RWPE1 (cell line): ENCODE data around the gene NT5DC3.

ENCODE experiments used
- CTCF ChIA-PET: fragments of 350-600 bp; sonication (Branson Sonifier 250); formaldehyde crosslinking; extraction: SDS; loops from one replicate; lab custom pipeline; 2021; lab: Yijun Ruan, JAX
- POLR2A ChIA-PET: fragments of 400-600 bp; formaldehyde crosslinking; extraction: SDS; loops from one replicate; lab custom pipeline; 2020; ENCODE audit warnings: antibody characterized with exemption; ENCODE audit not compliant: low non-redundant PET; lab: Yijun Ruan, JAX
- DNase-seq: peaks from one replicate; pipeline ENCODE4 v3.0.0; 2012; ENCODE audit warnings: low spot score
- H3K27ac ChIP-seq: fragments of 450-650 bp; 2 replicates; pipeline ENCODE4 v1.5.1; 2017
- CTCF ChIP-seq: fragments of 450-650 bp; conservative IDR thresholded peaks from 2 replicates; pipeline ENCODE4 v1.5.1; 2017; ENCODE audit warnings: low read depth, mild to moderate bottlenecking

The NT5DC3 gene

GRCh38 chr12:103820881-103821489 is 20.0 kb downstream of the NT5DC3 start:
- CTCF ChIA-PET, result interaction anchor here (0.6 kb wide), 1 partner anchor 483 kb away, joined by 4 read pairs; the partner anchor contains the start of gene EID3
- no peak overlapping the region for H3K27ac ChIP-seq
- POLR2A ChIA-PET, result no interaction called here
- no peak for TF ChIP-seq CTCF
- DNase-seq, result no peak

DNA sequence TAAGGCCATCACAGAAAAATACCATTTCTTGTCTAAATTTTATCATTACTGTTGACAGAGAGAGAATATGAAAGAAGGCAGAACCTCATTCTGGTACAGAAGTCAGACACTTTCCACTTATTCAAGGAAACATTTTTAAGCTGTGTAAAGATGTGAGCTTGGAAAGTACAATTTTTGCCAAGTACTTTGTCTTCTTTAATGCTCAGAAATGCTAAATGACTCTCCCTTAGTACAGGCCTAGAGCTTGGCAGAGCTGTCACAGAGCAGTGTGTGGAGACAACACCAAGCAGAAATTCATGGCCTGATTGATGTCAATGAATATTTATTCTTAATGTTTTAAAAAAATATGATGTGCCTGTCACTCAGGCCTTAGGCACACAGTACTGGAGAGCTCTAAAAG is 20.7 kb downstream of the NT5DC3 start:
- ChIA-PET POLR2A (no interaction called here), CTCF (interaction anchor here (0.6 kb wide), 1 partner anchor 483 kb away, joined by 4 read pairs; the partner anchor contains the start of gene EID3)
- DNase-seq, result no peak
- no peak for TF ChIP-seq CTCF
- H3K27ac ChIP-seq, result no peak overlapping the region

GRCh38 chr12:103819892-103820291 is 21.1 kb downstream of the NT5DC3 start:
- POLR2A ChIA-PET, result no interaction called here
- DNase-seq, result no peak
- H3K27ac ChIP-seq, result no peak overlapping the region
- no peak for TF ChIP-seq CTCF
- CTCF ChIA-PET, result interaction anchor here (0.6 kb wide), 1 partner anchor 484 kb away, joined by 4 read pairs; the partner anchor contains the start of gene EID3

- POLR2A ChIA-PET, result no interaction called here
- no peak for DNase-seq
- CTCF ChIA-PET, result interaction anchor here (0.6 kb wide), 1 partner anchor 27 kb away, joined by 3 read pairs; no protein-coding TSS in a partner anchor
- no peak overlapping the region for H3K27ac ChIP-seq
- no peak for TF ChIP-seq CTCF
These were observed 21.7 kb downstream of the NT5DC3 start for GRCh38 chr12:103819312-103819711.

DNA sequence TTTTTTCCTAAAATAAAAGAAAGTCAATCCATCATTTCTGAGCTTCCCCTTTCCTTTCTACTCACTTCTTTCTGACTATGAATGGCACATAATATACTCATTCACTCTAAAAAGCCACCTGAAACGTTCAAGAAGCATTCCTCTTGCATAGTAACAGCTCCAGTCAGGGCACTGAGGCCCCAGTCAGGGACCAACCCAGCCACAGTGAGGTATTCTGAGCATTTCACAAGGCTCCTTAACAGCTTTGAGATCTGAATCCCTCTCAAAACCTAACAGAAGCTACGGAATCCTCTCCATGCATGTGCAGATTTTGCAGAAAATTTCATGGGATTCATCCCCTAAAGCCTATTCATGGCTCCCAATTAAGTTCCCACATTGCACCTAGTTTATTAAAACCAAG is 23.2 kb downstream of the NT5DC3 start:
- H3K27ac ChIP-seq, result no peak overlapping the region
- TF ChIP-seq CTCF, result no peak
- ChIA-PET POLR2A (no interaction called here), CTCF (no interaction called here)
- no peak for DNase-seq

DNA sequence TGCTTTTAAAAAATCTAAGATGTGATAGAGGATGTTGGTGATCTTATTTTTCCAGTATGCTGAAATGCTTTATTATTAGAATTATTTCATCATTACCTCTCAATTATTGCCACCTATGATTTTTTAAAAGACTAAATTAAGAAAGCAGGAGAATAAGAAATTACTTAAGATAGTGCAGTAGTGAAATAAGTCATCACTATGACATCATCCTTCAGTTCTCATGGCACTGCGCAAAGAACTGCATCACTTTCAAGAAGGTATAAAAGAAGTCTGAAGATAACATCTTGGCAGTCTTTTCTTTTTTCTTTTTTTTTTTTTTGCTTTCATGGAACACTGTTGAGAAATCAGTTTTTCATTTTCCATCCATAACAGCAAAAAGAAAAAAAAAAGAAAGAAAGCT is 24.4 kb downstream of the NT5DC3 start:
- no peak for TF ChIP-seq CTCF
- POLR2A ChIA-PET, result no interaction called here
- CTCF ChIA-PET, result no interaction called here
- DNase-seq, result no peak
- no peak overlapping the region for H3K27ac ChIP-seq
